Loucy (cell line): ENCODE results near the gene RTL1.

Experiments
- H2AFZ ChIP-seq: fragments of 200-600 bp; sonication (generic); 2 replicates; pipeline ENCODE4 v1.6.0; 2016; ENCODE audit warnings: antibody characterized with exemption, mild to moderate bottlenecking, low read length, moderate library complexity
- H3F3A ChIP-seq: fragments of 200-600 bp; 2 replicates; pipeline ENCODE4 v1.6.0; 2016; ENCODE audit warnings: antibody characterized with exemption, low read depth, mild to moderate bottlenecking
- H3K27me3 ChIP-seq: fragments of 200-600 bp; sonication (generic); 2 replicates; pipeline ENCODE4 v1.6.1; 2014; ENCODE audit warnings: low read length, mild to moderate bottlenecking; ENCODE audit not compliant: insufficient read depth, poor library complexity, severe bottlenecking
- H3K36me3 ChIP-seq: fragments of 200-600 bp; sonication (generic); 2 replicates; pipeline ENCODE4 v1.6.1; 2016; ENCODE audit warnings: low read length; ENCODE audit not compliant: insufficient read depth
- H3K4me1 ChIP-seq: fragments of 200-600 bp; sonication (generic); 2 replicates; pipeline ENCODE4 v1.5.1; 2014; ENCODE audit warnings: low read length, mild to moderate bottlenecking; ENCODE audit not compliant: insufficient read depth, poor library complexity, severe bottlenecking
- H3K4me2 ChIP-seq: fragments of 200-600 bp; sonication (generic); 2 replicates; pipeline ENCODE4 v1.6.0; 2014; ENCODE audit warnings: antibody characterized with exemption, low read length, low read depth, mild to moderate bottlenecking; ENCODE audit not compliant: poor library complexity, severe bottlenecking
- H3K4me3 ChIP-seq: fragments of 200-600 bp; sonication (generic); 2 replicates; pipeline ENCODE4 v1.5.1; 2014; ENCODE audit warnings: low read length, mild to moderate bottlenecking, mixed read lengths; ENCODE audit not compliant: poor library complexity, severe bottlenecking
- H3K79me2 ChIP-seq: fragments of 200-600 bp; sonication (generic); 2 replicates; pipeline ENCODE4 v1.6.1; 2014; ENCODE audit warnings: low read length; ENCODE audit not compliant: insufficient read depth
- H3K9ac ChIP-seq: fragments of 200-600 bp; sonication (generic); 2 replicates; pipeline ENCODE4 v1.6.0; 2014; ENCODE audit warnings: mild to moderate bottlenecking, low read depth, low read length, moderate library complexity; ENCODE audit not compliant: poor library complexity, severe bottlenecking
- H3K9me2 ChIP-seq: fragments of 200-600 bp; sonication (generic); replicated peaks from 2 replicates; pipeline ENCODE4 v1.6.1; 2016; ENCODE audit warnings: low read depth, low read length, mixed read lengths
- H3K9me3 ChIP-seq: fragments of 200-600 bp; sonication (generic); 2 replicates; pipeline ENCODE4 v1.6.1; 2014; ENCODE audit warnings: mild to moderate bottlenecking, antibody characterized with exemption, low read length, low read depth; ENCODE audit not compliant: insufficient read depth
- H4K20me1 ChIP-seq: fragments of 200-600 bp; sonication (generic); 2 replicates; pipeline ENCODE4 v1.6.0; 2014; ENCODE audit warnings: antibody characterized with exemption, low read length, mild to moderate bottlenecking; ENCODE audit not compliant: insufficient read depth, poor library complexity, severe bottlenecking
- CTCF ChIP-seq: fragments of 200-600 bp; sonication (generic); conservative IDR thresholded peaks from 2 replicates; pipeline ENCODE4 v1.5.1; 2014; ENCODE audit warnings: mild to moderate bottlenecking, antibody characterized with exemption, low read length
- EZH2phosphoT487 ChIP-seq: fragments of 200-600 bp; IDR thresholded peaks from 2 replicates; pipeline ENCODE4 v1.6.1; 2018; ENCODE audit warnings: antibody characterized with exemption, mild to moderate bottlenecking, moderate library complexity, borderline replicate concordance

The RTL1 gene

GRCh38 chr14:100842799-100843198 is 60.7 kb downstream of the RTL1 start:
- no peaks in the 10 kb centered on the region for H3K9me2 ChIP-seq
- H3K79me2 ChIP-seq, result no peaks in the 10 kb centered on the region
- no peaks in the 10 kb centered on the region for H4K20me1 ChIP-seq
- no peak overlapping the region for H3K4me2 ChIP-seq
- no peaks in the 10 kb centered on the region for H3K27me3 ChIP-seq
- peak overlapping the region; percentile 35; the same call in 1 of the 2 replicates for H2AFZ ChIP-seq
- TF ChIP-seq CTCF (no peak), EZH2phosphoT487 (no peak)
- H3K36me3 ChIP-seq, result no peaks in the 10 kb centered on the region
- no peaks in the 10 kb centered on the region for H3F3A ChIP-seq
- H3K4me3 ChIP-seq, result no peak overlapping the region
- no peak overlapping the region for H3K9ac ChIP-seq
- peaks cover 28% of the 10 kb centered on the region for H3K4me1 ChIP-seq
- H3K9me3 ChIP-seq, result no peaks in the 10 kb centered on the region

- Histone ChIP-seq H3K27me3 (no peaks in the 10 kb centered on the region), H4K20me1 (no peaks in the 10 kb centered on the region), H3K9ac (no peak overlapping the region), H3K4me2 (no peak overlapping the region), H3K36me3 (no peaks in the 10 kb centered on the region), H3K9me3 (no peaks in the 10 kb centered on the region), H3F3A (no peaks in the 10 kb centered on the region), H3K4me3 (no peak overlapping the region), H3K79me2 (no peaks in the 10 kb centered on the region), H3K9me2 (no peaks in the 10 kb centered on the region), H2AFZ (peak overlapping the region; percentile 35; the same call in 1 of the 2 replicates), H3K4me1 (peaks cover 28% of the 10 kb centered on the region)
- TF ChIP-seq CTCF (no peak), EZH2phosphoT487 (no peak)
Observed at GRCh38 chr14:100841761-100842403, 61.6 kb downstream of the RTL1 start.

GRCh38 chr14:100841066-100841760 is 62.3 kb downstream of the RTL1 start:
- Histone ChIP-seq H3K9me2 (no peaks in the 10 kb centered on the region), H2AFZ (no peak overlapping the region), H3K4me2 (no peak overlapping the region), H3K79me2 (no peaks in the 10 kb centered on the region), H3K9ac (no peak overlapping the region), H3K36me3 (no peaks in the 10 kb centered on the region), H3K4me3 (no peak overlapping the region), H3K27me3 (no peaks in the 10 kb centered on the region), H3F3A (no peaks in the 10 kb centered on the region), H3K9me3 (no peaks in the 10 kb centered on the region), H3K4me1 (peaks cover 28% of the 10 kb centered on the region), H4K20me1 (no peaks in the 10 kb centered on the region)
- TF ChIP-seq EZH2phosphoT487 (no peak), CTCF (no peak)
